Measurements from ENCODE around the gene TM6SF1.
"Not testable (repeated sequence)": the region's sequence is repeated elsewhere in the genome, so short reads cannot be mapped to it uniquely, and the experiment has no call there.

TM6SF1 gene

GRCh38 chr15:83127547-83128150 lies 20.2 kb downstream of the TM6SF1 start:
- DNase-seq (ENCODE audit: low read depth): no peak
- no peak overlapping the region for H3K4me3 ChIP-seq (ENCODE audit: low read depth, low read length)
- TF ChIP-seq CTCF (IDR thresholded peaks at IDR 0.05; ENCODE audit: control insufficient read depth, extremely low read depth, insufficient read depth): no peak

GRCh38 chr15:83129791-83130190 lies 22.3 kb downstream of the TM6SF1 start:
- TF ChIP-seq CTCF (IDR thresholded peaks at IDR 0.05; ENCODE audit: control insufficient read depth, extremely low read depth, insufficient read depth): no peak
- DNase-seq (ENCODE audit: low read depth): no peak
- H3K4me3 ChIP-seq (ENCODE audit: low read depth, low read length): no peak overlapping the region

- H3K4me3 ChIP-seq (ENCODE audit: low read depth, low read length): no peak overlapping the region
- DNase-seq (ENCODE audit: low read depth): no peak
- no peak for TF ChIP-seq CTCF (IDR thresholded peaks at IDR 0.05; ENCODE audit: control insufficient read depth, extremely low read depth, insufficient read depth)
Measured at GRCh38 chr15:83132861-83133523, 25.5 kb downstream of the TM6SF1 start.

GRCh38 chr15:83142151-83142550 lies 34.7 kb downstream of the TM6SF1 start:
- DNase-seq (ENCODE audit: low read depth); H3K4me3 ChIP-seq (ENCODE audit: low read depth, low read length): not testable (repeated sequence)

- DNase-seq (ENCODE audit: low read depth): no peak
- H3K4me3 ChIP-seq (ENCODE audit: low read depth, low read length): no peak overlapping the region
- TF ChIP-seq CTCF (IDR thresholded peaks at IDR 0.05; ENCODE audit: control insufficient read depth, extremely low read depth, insufficient read depth): no peak
Measured at GRCh38 chr15:83144771-83145170, 37.3 kb downstream of the TM6SF1 start.

- no peak for TF ChIP-seq CTCF (IDR thresholded peaks at IDR 0.05; ENCODE audit: control insufficient read depth, extremely low read depth, insufficient read depth)
- DNase-seq (ENCODE audit: low read depth): no peak
- H3K4me3 ChIP-seq (ENCODE audit: low read depth, low read length): no peak overlapping the region
Measured at GRCh38 chr15:83153288-83153687, 45.8 kb downstream of the TM6SF1 start.

- TF ChIP-seq CTCF (IDR thresholded peaks at IDR 0.05; ENCODE audit: control insufficient read depth, extremely low read depth, insufficient read depth): no peak
- DNase-seq (ENCODE audit: low read depth): no peak
- H3K4me3 ChIP-seq (ENCODE audit: low read depth, low read length): no peak overlapping the region
Measured at GRCh38 chr15:83155942-83156341, 48.5 kb downstream of the TM6SF1 start.
